WTC11 (cell line): ENCODE results near the gene GPATCH2.

Experiments
- ATF2 ChIP-seq: sonication (generic); formaldehyde crosslinking; IDR thresholded peaks from 2 replicates; pipeline ENCODE4 v1.8.1; 2022; ENCODE audit warnings: low read depth, missing genetic modification reagents, borderline replicate concordance
- CTCF ChIP-seq: fragments of 200-600 bp; IDR thresholded peaks from 2 replicates; pipeline ENCODE4 v1.8.0; 2022; ENCODE audit warnings: antibody characterized with exemption
- E2F5 ChIP-seq: sonication (generic); formaldehyde crosslinking; IDR thresholded peaks from 2 replicates; pipeline ENCODE4 v1.8.1; 2022; ENCODE audit warnings: mild to moderate bottlenecking, moderate library complexity, missing genetic modification reagents
- GTF2I ChIP-seq: fragments of 250-450 bp; sonication (Bioruptor Pico); conservative IDR thresholded peaks from 2 replicates; pipeline ENCODE4 v1.4.0; 2021; ENCODE audit warnings: mild to moderate bottlenecking
- IRF1 ChIP-seq: sonication (generic); formaldehyde crosslinking; IDR thresholded peaks from 2 replicates; pipeline ENCODE4 v1.8.0; 2023; ENCODE audit warnings: missing genetic modification reagents
- NFE2L1 ChIP-seq: sonication (generic); formaldehyde crosslinking; IDR thresholded peaks from 2 replicates; pipeline ENCODE4 v1.8.1; 2023; ENCODE audit warnings: missing genetic modification reagents
- NR2C2 ChIP-seq: sonication (generic); formaldehyde crosslinking; IDR thresholded peaks from 2 replicates; pipeline ENCODE4 v1.8.0; 2022; ENCODE audit warnings: mild to moderate bottlenecking, missing genetic modification reagents
- RELA ChIP-seq: sonication (generic); formaldehyde crosslinking; IDR thresholded peaks from 2 replicates; pipeline ENCODE4 v1.8.1; 2022; ENCODE audit warnings: missing genetic modification reagents, mild to moderate bottlenecking, borderline replicate concordance
- SP1 ChIP-seq: sonication (generic); formaldehyde crosslinking; conservative IDR thresholded peaks from 2 replicates; pipeline ENCODE4 v1.8.1; 2022; ENCODE audit warnings: missing genetic modification reagents
- TF ChIP-seq, protein P1 (sequence below): sonication (generic); formaldehyde crosslinking; IDR thresholded peaks from 2 replicates; pipeline ENCODE4 v1.8.1; 2023; ENCODE audit warnings: mild to moderate bottlenecking, moderate library complexity, missing genetic modification reagents
- TF ChIP-seq, protein P2 (sequence below): sonication (generic); formaldehyde crosslinking; IDR thresholded peaks from 2 replicates; pipeline ENCODE4 v1.8.0; 2022; ENCODE audit warnings: mild to moderate bottlenecking, missing genetic modification reagents
- TF ChIP-seq, protein P3 (sequence below): sonication (generic); formaldehyde crosslinking; IDR thresholded peaks from 2 replicates; pipeline ENCODE4 v1.8.0; 2022; ENCODE audit warnings: mild to moderate bottlenecking, missing genetic modification reagents

DNA sequence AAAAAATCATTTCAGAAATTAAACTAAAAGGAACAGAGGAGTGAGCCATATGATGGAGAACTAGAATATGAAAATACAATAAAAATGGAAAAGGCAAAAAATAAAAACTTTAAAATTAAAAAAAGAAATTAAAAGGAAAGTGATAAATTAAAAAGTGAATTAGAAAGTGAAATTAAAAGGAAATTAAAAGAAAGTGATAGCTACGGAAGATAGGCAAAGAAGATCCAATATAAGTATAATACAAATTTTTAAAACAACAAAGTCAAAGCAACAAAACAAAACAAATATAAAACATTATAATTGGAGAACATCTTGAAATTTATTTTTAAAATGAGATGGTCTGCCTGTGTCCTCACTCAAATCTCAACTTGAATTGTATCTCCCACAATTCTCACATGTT is 165.8 kb downstream of the GPATCH2 start:
- TF ChIP-seq, protein P1, sequence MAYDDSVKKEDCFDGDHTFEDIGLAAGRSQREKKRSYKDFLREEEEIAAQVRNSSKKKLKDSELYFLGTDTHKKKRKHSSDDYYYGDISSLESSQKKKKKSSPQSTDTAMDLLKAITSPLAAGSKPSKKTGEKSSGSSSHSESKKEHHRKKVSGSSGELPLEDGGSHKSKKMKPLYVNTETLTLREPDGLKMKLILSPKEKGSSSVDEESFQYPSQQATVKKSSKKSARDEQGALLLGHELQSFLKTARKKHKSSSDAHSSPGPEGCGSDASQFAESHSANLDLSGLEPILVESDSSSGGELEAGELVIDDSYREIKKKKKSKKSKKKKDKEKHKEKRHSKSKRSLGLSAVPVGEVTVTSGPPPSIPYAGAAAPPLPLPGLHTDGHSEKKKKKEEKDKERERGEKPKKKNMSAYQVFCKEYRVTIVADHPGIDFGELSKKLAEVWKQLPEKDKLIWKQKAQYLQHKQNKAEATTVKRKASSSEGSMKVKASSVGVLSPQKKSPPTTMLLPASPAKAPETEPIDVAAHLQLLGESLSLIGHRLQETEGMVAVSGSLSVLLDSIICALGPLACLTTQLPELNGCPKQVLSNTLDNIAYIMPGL (CRISPR knock-in tag) = no peak
- TF ChIP-seq, protein P2, sequence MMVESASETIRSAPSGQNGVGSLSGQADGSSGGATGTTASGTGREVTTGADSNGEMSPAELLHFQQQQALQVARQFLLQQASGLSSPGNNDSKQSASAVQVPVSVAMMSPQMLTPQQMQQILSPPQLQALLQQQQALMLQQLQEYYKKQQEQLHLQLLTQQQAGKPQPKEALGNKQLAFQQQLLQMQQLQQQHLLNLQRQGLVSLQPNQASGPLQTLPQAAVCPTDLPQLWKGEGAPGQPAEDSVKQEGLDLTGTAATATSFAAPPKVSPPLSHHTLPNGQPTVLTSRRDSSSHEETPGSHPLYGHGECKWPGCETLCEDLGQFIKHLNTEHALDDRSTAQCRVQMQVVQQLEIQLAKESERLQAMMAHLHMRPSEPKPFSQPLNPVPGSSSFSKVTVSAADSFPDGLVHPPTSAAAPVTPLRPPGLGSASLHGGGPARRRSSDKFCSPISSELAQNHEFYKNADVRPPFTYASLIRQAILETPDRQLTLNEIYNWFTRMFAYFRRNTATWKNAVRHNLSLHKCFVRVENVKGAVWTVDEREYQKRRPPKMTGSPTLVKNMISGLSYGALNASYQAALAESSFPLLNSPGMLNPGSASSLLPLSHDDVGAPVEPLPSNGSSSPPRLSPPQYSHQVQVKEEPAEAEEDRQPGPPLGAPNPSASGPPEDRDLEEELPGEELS (CRISPR knock-in tag) = no peak
- no peak for TF ChIP-seq CTCF
- TF ChIP-seq, protein P3, sequence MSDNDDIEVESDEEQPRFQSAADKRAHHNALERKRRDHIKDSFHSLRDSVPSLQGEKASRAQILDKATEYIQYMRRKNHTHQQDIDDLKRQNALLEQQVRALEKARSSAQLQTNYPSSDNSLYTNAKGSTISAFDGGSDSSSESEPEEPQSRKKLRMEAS (CRISPR knock-in tag) = no peak
- TF ChIP-seq ATF2 (CRISPR knock-in tag) = no peak
- no peak for TF ChIP-seq NR2C2 (CRISPR knock-in tag)
- TF ChIP-seq RELA (CRISPR knock-in tag) = no peak
- no peak for TF ChIP-seq E2F5 (CRISPR knock-in tag)
- TF ChIP-seq SP1 (CRISPR knock-in tag) = no peak
- TF ChIP-seq GTF2I (CRISPR knock-in tag) = no peak
- no peak for TF ChIP-seq NFE2L1 (CRISPR knock-in tag)
- TF ChIP-seq IRF1 = no peak
